GM19397 (cell line): ENCODE data around the gene NPFFR1.

Experiments
- ATAC-seq: cut with Tn5 transposase; IDR thresholded peaks from one replicate; pipeline ENCODE4 v1.9.1; 2021; ENCODE audit warnings: mild to moderate bottlenecking, moderate library complexity; ENCODE audit not compliant: unreplicated experiment

NPFFR1 gene

DNA sequence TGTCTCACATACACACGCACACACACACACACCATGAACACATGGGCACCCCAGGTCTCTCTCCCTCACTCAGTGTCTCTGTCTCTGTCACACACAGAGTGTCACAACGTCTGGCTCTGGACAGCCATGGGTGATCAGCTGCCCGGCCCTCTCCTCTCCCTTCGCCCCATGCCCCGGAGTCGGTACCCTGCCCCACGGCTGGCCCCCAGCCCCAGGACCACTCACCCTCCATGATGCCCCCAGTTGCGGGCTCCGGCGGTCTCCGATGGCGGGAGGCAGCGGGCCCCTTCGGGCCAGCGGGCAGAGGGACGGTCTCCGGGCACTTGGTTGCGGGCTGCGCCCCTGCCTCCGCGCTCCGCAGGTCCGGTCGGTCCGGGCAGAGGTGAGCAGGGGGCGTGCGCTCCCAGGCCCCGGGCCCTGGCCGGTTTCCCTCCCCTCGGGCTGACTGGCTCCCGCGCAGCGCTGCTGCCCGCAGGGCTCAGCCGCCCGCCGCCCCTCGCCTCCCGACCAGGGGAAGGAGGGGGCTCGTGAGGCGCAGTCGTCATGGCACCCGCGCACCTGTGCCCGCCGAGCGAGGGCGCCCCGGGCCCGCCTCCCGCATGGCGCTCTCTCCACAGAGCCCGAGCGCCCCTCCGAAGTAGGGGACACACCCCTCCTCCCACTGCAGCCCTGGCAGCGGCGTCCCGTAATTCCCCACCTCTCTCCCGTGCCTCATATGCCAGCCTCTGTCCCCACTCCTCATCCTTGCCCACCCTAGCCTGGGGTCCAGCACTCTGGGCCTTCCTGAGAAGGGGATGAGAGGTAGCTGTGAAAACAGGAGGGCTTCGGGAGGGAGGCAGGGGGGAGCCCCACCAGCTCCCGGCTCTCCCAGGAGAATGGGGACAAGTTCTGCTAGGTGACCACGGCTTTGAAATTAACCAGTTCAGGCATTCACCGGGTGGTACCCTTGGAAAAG lies at the start of gene NPFFR1:
TSS of gene NPFFR1 (minus strand) at position 560 of the 955 bp plus-strand sequence. CDS start at position 232, 328 bp downstream.
- ATAC-seq: no peak

DNA sequence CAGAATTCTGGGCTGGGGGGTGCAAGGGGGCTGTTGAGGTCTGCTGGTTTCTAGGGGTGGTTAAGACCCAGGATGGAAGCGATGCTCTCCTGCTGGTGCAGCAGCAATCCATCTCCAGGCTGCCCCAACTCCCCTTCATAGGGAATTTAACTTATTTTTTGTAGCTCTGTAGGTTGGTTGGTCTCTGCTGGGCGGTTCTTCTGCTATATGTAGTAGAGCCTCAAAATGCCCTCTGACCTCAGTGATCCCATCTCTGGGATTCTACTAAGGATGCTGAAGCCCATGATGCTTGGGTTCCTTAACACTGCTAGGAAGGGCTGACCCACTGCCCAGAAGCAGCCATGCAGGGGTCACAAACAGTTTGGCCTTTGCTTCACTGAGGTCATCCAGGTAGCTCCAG lies 49.5 kb upstream of the NPFFR1 start:
- no peak for ATAC-seq

- ATAC-seq: no peak
Observed at GRCh38 chr10:70331486-70332268, 47.9 kb upstream of the NPFFR1 start.

- ATAC-seq: no peak
Observed at GRCh38 chr10:70331160-70331485, 47.3 kb upstream of the NPFFR1 start.

GRCh38 chr10:70330671-70331070 lies 46.9 kb upstream of the NPFFR1 start:
- no peak for ATAC-seq

DNA sequence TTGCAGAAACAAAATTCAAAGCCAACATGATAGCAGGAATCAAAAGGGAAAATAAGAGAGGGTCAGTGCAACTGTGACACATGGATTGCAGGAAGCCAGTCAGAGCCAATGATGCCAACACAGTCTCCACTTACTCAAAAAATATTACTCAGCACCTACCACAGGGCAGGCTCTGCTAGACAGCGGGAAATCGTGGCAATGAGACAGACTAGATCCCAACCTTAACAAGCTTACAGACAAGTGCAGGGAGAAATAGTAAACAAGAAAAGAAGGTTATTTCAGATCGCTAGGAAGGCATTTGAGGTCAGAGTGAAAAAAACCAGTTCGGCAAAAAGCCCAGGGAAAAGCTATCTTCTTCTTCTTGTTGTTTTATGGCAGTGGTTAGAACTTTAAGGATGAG lies 45.2 kb upstream of the NPFFR1 start:
- no peak for ATAC-seq

- no peak for ATAC-seq
Observed at GRCh38 chr10:70328018-70328417, 44.2 kb upstream of the NPFFR1 start.

- ATAC-seq: no peak
Observed at GRCh38 chr10:70324951-70325781, 41.4 kb upstream of the NPFFR1 start.

DNA sequence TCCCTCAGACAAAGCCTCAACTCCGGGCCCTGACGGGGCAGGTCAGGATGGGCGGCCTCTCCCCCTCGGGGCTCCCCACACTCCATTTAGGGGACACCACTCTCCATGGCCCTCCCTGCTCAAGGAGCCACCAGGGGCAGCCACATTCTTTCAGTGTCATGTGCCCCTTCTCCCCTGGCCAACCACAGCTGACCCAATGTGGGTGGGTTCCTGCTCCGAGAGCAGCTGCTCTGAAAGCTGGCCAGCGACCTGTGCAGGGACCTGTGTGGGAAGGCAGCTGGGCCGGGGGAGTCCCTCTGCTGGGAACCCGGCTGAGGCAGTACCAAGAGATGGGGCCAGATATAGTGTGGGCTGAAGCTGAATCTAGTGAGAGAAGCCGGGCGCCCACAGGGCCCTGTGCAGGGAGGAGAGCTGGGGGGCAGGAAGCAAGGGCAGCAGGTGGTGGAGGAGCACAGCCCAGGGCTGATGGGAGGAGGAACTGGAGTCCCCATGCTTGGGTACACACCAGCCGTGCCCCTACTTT lies 40.6 kb upstream of the NPFFR1 start:
- ATAC-seq: peak; percentile 44

DNA sequence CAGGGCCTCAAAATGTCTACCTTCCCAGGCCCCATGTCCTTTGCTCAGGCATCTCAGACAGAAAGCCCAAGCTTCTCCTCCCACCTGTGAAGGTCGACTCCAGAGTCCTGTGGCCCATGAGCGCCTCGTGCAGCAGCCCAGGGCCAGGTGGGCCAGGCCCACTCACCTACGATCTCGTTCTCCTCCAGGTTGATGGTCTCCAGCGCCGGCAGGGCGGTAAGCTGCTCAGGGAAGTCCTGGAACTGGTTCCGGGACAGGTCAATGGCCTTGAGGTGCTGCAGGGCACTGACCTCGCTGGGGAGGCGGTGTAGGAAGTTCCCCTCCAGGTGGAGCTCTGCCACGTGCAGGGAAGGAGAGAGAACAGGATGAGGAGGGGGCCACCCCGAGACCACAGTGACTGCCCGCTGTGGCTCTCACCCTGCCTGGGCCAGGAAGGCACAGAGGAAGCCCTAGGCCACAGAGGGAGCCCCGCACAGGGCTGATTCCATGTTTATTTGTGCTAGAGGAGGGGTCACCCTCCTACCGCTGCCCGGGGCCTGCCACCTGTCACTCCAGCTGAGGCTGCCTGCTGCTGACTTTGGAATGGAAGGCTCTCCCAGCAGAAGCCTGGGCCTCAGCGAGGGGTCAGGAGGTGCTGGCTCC lies 40.0 kb upstream of the NPFFR1 start:
- no peak for ATAC-seq

DNA sequence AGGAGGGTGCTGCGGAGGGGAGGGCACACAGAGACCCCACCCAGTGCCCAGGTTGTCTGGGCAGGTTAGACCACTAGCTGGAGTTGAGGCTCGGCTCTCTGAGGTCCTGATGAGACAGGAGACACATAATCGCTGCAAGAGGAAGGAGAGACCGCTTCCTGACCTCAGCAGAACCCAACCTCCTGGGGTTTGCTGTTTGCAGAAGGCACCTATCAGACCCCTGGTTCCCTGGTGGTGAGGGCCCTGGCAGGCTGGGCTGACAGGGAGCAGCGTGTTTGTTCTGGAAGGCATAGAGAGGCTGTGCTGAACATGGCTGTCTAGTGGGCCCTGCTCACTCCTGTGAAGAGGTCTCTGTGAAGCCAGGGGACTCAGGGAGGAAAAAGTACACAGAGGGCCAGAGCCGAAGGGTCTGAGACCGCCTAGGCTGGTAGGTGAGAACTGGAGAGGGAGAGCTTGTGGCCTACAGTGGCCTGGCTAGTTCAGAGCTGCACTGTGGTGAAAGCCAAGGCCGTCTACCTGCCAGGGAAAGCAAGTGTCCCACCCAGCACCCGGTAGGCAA lies 39.4 kb upstream of the NPFFR1 start:
- no peak for ATAC-seq

- ATAC-seq: no peak
Observed at GRCh38 chr10:70321897-70322890, 38.4 kb upstream of the NPFFR1 start.

- ATAC-seq: no peak
Observed at GRCh38 chr10:70321233-70321632, 37.4 kb upstream of the NPFFR1 start.

DNA sequence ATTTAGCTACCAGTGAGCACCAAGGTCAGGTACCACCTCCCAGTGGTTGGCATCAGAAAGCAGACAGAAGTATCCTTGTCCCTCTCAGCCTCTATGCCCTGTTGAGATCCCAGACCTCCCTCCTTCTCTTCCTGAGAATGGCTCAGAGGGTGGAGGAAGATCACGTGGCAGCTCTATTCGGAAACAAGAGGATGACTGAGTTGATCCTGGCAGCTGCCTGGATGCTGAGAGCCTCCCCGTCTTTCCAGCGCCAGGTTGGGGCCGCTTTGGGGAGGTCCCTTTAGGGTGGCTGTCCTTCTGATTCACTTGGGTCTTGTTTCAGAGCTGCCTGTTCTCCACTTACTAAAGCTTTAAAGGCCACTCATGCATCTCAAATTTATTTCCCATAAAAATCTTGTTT lies 36.9 kb upstream of the NPFFR1 start:
- ATAC-seq: no peak

- ATAC-seq: no peak
Observed at GRCh38 chr10:70319824-70320223, 36.0 kb upstream of the NPFFR1 start.

- no peak for ATAC-seq
Observed at GRCh38 chr10:70319183-70319582, 35.4 kb upstream of the NPFFR1 start.

DNA sequence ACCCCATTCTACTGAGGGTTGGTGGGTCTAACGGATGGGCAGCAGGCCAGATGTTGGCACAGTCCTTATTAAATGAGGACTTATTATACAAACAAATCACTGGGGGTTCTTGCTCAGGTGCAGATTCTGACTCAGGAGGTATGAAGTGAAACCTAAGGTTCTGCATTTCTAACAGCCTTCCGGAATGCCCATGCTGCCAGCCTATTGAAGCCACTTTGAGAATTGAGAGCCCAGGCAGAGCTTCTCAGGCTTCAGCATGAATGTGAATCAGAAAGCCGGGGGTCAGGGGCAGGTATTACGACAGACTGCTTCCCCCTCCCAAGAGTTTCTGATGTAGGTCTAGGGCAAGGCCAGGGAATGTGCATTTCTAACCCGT lies 34.1 kb upstream of the NPFFR1 start:
- no peak for ATAC-seq

GRCh38 chr10:70317272-70317942 lies 33.6 kb upstream of the NPFFR1 start:
- no peak for ATAC-seq
